OCI-LY1 (cell line): ENCODE results near the gene SPRED1.

Experiments used
- EZH2 ChIP-seq: fragments of 200-600 bp; sonication (generic), shearing (Covaris generic); IDR thresholded peaks from 2 replicates; pipeline ENCODE4 v1.8.0; 2017; ENCODE audit warnings: borderline replicate concordance, mixed run types, mild to moderate bottlenecking, antibody characterized with exemption, low read length, moderate library complexity, mixed read lengths
- TF ChIP-seq, protein P1 (sequence below): fragments of 200-600 bp; sonication (generic), shearing (Covaris generic); IDR thresholded peaks from 2 replicates; pipeline ENCODE4 v1.5.1; 2017; ENCODE audit warnings: mild to moderate bottlenecking, antibody characterized with exemption, low read length, moderate library complexity, mixed read lengths

DNA sequence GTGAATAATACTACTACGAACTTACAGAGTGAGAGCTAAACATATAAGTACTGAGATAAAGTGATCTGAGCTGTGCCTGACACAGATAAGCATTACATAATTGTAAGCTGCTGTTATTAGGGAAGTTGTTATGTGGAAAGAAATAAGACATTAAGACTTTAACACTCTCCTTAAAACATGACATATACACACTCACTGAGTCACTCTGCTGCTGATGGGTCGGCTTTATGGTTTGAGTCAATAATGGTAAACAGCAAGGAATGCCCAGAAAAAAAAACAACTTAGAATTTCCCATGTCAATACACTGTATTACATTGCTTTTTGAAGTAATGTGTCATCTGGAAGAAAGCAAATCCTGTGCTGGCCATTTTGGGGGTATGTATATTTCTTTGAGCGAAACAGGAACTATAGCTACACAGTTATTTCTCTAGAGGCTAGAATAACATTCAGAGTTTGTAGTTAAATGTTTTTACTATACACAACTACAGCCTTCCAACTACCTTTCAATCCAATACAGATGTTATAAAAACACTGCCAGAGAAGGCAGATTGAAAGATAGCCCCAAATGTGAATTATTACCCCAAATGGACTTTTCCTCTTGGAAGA lies 22.8 kb upstream of the SPRED1 start:
- TF ChIP-seq, protein P1, sequence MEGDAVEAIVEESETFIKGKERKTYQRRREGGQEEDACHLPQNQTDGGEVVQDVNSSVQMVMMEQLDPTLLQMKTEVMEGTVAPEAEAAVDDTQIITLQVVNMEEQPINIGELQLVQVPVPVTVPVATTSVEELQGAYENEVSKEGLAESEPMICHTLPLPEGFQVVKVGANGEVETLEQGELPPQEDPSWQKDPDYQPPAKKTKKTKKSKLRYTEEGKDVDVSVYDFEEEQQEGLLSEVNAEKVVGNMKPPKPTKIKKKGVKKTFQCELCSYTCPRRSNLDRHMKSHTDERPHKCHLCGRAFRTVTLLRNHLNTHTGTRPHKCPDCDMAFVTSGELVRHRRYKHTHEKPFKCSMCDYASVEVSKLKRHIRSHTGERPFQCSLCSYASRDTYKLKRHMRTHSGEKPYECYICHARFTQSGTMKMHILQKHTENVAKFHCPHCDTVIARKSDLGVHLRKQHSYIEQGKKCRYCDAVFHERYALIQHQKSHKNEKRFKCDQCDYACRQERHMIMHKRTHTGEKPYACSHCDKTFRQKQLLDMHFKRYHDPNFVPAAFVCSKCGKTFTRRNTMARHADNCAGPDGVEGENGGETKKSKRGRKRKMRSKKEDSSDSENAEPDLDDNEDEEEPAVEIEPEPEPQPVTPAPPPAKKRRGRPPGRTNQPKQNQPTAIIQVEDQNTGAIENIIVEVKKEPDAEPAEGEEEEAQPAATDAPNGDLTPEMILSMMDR = no peak
- no peak for TF ChIP-seq EZH2
